Stimulated activated CD4-positive, alpha-beta T cell treated with anti-CD3 and anti-CD28 coated beads, Interleukin-12 subunit alpha, Interleukin-12 subunit beta, amount 100 ng/mL, for 4 hours (primary cell): ENCODE data around the gene STK25.

Experiments
- DNase-seq: peaks from one replicate; pipeline ENCODE4 v3.0.0-alpha.2; 2020

STK25 gene

GRCh38 chr2:241493092-241493491, 15.3 kb downstream of the STK25 start:
- DNase-seq = no peak

DNA sequence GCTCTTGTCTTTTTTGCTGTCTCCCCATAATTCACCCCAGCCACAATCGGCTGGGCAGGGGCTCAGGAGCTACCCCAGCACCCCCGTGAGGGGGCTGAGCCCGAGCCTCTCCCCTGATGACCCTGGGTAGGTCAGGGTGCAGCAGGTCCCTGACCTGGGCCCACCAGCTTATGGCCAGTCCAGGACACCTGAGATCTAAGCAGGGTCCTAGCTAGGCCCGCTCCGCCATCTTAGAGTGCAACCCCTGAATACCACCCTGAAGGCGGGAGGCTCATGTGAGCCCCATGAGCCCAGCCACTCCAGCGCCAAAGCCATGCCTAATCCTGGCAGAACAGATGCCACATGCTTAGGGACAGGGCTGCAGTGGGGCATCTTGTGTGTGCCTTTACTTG, 16.2 kb downstream of the STK25 start:
- DNase-seq = no peak

- no peak for DNase-seq
Observed at GRCh38 chr2:241491549-241492173, 16.7 kb downstream of the STK25 start.

DNA sequence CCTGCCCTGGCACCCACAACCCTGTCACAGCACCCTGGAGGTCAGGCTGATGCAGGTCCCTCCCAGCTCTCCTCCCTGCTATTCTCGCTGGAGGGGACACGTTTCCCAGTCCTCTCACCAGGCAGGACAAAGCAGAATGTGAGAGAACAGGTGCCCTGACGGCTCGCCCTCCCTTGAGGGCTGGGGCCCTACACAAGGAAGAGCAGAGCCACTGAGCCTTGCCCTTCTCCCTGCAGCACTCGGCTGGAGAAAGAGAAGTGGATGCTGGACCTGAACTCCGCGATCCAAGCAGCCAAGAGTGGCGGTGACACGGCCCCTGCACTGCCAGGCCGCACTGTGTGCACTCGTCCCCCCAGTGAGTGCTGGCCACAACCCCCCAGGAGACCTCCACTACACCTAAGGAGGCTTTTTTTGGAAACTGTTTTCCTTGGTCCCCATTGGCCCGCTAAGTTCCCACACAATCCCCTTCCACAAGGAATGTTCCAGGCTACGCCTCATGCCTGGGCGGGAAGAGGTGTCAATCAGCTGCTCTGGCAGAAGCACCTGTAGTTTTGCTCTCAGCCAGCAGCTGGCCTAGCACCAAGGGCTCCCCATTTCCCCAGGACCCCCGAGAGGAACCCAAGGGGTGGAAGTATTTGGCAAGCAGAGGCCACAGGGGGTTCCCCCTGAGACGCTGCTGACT, 17.4 kb downstream of the STK25 start:
- no peak for DNase-seq

GRCh38 chr2:241489733-241490680, 18.4 kb downstream of the STK25 start:
- DNase-seq = no peak

DNA sequence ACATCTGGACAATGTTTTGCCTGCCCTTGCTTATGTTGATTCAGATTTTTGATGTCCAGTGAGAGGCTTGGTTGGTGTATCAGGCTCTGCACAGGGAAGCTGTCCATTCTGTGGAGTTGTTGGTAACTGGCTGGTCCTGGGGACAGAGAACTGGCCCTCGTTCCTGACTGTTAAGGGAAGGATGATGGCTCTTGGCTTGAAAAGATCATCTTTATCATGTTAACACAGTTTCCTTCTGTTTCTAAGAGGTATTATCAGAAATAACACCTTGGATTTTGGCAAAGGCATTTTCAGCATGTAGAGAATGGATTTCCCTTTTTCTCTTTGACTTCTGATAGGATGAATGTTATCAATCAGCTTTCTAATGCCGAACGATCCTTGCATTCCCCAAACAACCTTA, 19.3 kb downstream of the STK25 start:
- DNase-seq = no peak

DNA sequence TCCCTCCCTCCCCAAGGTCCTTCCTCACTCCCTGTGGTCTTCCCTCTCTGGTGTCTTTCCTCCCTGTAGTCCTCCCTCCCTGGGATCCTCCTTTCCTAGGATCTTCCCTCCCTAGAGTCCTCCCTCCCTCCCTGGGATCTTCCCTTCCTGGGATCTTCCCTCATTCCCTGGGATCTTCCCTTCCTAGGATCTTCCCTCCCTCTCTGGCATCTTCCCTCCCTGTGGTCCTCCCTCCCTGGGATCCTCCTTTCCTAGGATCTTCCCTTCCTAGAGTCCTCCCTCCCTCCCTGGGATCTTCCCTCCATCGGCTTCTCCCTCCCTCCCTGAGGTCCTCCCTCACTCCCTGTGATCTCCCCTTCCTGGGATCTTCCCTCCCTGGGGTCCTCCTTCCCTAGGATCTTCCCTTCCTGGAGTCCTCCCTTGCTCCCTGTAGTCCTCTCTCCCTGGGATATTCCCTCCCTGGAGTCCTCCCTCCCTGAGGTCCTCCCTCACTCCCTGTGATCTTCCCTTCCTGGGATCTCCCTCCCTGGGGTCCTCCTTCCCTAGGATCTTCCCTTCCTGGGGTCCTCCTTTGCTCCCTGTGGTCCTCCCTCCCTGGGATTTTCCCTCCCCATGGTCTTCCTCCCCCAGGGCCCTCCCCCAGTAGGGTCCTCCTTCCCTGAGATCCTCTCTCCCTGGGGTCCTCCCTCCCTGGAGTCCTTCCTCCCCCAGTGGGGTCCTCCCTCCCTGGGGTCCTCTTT, 23.0 kb downstream of the STK25 start:
- DNase-seq = no peak

GRCh38 chr2:241483305-241483704, 25.1 kb downstream of the STK25 start:
- DNase-seq = no peak

GRCh38 chr2:241482126-241482955, 26.0 kb downstream of the STK25 start:
- DNase-seq = no peak

DNA sequence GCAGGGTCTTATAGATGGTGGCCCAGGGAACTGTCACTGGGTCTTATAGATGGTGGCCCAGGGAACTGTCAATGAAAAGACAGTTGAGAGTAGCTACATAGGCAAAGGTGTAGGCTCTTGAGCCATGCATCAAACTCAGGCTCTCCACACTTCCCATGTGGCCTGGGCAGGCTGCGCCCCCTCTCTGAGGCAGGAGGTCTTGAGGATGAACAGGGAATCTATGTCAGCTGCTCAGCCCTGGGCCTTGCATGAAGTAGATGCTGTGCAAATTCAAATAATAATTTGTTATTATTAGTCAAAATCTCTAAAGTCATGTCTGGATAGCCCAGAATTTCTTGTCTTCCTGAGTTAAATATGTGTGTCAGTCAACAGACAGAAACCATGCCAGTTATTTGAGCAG, 26.7 kb downstream of the STK25 start:
- DNase-seq = no peak

DNA sequence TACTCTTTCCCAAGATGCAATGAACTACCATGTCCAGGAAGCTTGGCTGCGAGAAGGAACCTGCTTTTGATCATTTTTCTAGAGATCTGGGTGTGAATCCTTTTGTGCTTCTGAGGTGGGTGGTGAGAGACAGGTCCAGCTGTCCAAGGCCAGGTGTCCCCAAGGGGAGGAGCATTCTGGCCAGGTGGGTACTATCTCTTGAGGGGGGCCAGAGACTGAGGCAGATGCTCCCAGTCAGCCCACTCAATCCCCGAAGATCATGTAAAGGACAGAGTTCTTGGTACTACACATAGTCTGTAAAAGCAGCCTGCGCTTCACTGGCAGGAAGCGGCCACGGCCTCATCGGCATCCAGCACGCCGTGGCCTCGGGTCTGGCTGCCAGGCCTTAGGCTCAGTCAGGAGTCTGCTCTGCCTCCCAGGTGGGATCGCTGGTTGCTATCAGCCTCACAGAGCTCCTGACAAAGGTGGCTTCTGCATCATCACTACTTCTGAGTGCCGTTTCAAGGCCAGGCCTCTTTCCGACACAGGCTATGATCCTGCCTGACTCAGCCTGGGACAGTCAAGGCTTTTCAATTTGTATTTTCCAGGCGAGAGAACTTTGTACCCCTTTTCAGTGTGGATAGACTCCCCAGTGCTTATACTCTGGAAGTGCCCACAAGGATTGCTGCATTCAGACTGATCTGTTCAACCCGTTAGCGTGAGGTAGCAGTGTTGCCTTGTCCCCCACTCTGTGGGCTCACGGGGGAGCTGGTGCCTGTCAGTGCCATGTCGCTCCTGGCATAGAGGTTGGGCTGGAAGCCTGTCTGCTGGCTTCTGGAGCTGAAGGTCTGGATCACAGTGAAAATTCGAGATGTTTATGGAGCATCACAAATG, 29.1 kb downstream of the STK25 start:
- DNase-seq = no peak

GRCh38 chr2:241478166-241478565, 30.2 kb downstream of the STK25 start:
- DNase-seq = no peak

DNA sequence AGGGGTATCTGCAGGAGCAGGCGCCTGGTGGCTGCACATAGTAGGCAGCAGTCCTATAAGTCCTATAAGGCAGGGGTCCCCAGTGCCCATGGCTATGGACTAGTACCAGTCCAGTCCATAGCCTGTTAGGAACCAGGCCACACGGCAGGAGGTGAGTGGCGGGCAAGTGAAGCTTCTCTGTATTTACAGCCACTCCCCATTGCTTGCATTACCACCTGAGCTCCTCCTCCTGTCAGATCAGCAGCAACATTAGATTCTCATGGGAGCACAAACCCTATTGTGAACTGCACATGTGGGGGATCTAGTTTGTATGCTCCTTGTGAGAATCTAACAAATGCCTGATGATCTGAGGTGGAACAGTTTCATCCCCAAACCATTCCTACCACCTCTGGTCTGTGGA, 33.1 kb downstream of the STK25 start:
- DNase-seq = no peak

- DNase-seq = no peak
Observed at GRCh38 chr2:241473399-241473798, 35.0 kb downstream of the STK25 start.

DNA sequence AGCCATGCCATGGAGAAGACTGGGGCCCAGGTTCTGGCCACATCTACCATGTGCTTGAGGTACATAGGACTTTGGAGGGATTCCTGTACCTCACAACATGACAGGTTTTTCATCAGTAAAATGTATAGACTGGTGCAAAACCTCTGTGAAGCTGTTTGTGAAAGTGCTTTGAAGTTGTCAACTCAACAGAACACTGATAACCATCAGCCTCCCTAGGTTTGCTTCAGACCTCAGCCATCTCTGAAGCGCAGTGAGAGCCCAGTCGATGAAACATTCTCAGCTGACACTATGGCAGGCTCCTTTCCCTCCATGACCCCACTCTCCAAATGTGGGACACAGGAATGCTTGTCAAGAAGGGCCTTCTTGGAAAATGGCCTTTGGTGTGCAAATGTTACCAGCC, 38.6 kb downstream of the STK25 start:
- no peak for DNase-seq

- DNase-seq = no peak
Observed at GRCh38 chr2:241468476-241468781, 40.0 kb downstream of the STK25 start.

DNA sequence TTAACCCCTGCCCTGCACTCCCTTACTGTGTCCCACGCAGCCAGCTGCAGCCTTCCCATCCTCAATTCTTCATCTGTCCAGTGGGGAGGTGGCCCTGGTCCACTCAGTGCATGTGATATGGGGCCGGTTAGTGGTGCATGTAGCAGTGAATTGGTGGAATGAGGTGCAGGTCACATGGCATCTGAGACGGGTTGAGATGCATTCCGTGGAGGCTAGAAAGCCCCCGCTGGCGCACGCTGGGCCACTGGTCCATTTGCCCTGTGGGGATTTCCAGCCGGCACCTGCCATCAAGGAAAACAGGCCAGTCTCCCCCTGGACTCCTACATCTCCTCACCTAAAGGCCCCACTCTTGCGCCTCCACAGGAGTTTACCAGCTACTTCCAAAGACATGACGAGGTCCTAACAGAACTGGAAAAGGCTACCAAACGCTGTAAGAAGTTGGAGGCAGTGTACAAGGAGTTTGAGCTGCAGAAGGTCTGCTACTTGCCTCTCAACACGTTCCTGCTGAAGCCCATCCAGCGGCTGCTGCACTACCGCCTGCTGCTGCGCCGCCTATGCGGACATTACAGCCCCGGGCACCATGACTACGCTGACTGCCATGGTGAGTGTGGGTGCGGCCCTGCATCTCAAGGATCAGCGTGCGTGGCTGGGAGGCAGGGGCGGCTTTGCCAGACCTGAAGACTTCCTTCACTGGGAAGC, 40.5 kb downstream of the STK25 start:
- DNase-seq = no peak

GRCh38 chr2:241466230-241466629, 42.2 kb downstream of the STK25 start:
- no peak for DNase-seq

DNA sequence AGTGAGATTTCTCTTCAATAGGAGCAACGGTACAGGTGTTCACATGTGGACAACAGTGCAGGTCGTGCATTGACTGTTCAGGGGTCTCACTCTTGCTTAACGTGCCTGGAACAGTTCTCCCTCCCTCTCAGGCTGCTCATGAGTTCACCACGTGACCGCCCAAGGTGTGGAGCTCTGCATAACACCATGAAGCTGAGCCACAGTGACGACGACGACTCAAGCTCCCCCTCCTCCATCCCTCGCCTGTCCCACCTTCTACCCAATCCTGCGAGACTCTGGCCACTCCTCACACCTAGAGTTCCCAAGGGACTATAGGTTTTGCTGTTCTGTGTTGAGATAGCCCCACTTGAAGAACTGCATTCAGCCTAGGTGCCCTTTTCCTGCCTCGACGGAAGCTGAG, 42.8 kb downstream of the STK25 start:
- no peak for DNase-seq

- no peak for DNase-seq
Observed at GRCh38 chr2:241463276-241464135, 44.9 kb downstream of the STK25 start.
